Aortic smooth muscle cell (primary cell): ENCODE measurements around the gene RDM1. TPM values are rescaled to one million over a fixed set of nuclear protein-coding genes. Genes with fewer than 3 reads are reported as not detected.

Experiments used
- total RNA-seq: library from RNA; depleted of rRNA; stranded (reverse); fragments of >200 nt; gene quantifications from 2 replicates; pipeline ENCODE4 v1.2.3, GENCODE V29; 2014

RDM1 gene, protein sequence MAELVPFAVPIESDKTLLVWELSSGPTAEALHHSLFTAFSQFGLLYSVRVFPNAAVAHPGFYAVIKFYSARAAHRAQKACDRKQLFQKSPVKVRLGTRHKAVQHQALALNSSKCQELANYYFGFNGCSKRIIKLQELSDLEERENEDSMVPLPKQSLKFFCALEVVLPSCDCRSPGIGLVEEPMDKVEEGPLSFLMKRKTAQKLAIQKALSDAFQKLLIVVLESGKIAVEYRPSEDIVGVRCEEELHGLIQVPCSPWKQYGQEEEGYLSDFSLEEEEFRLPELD
- 0.92 and 0.99 TPM in 2 replicates for total RNA-seq

DNA sequence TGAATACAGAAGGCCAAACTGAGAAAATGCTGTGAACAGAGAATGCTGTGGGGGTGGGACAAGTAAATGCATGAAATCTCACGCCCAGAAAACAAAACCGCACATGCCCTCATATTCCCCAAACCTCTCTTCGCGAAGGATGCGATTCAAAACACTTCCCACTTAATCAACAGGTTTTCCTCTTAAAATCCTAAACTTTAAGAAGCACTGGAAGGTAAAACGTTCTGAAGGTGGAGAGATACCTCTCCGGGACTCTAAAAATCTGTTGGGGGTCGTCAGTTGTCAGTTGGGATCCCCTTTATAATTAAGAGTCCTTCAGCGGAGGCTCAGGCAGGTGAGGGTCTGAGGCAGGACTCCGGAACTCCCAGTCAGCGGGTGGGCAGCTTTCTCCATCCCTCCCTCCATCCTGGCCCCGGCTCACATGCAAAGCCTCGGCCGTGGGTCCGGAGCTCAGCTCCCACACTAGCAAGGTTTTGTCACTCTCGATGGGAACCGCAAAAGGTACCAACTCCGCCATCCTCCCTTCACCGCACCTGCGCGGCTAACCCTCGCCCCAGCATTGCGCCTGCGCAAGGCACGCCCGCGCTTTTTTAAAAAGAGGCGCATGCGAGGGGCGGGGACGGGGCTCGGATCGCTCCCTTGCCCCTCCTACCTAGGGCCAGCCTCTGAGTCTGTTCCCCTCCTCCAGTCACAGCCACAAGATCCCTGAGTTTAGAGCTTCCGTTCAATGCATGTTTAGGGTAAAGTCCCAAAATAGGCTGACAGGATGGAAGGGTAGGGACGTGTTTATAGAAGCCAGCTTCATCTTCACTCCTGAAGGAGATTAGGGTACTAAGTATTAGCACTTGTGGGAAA lies at the start of gene RDM1:
Gene RDM1, minus strand, starts transcription at position 563 of the 855 bp plus-strand sequence. Its CDS starts 46 bp downstream, at position 517.

GRCh38 chr17:35943537-35943936 lies 13.0 kb upstream of the RDM1 start, which contains the start of gene LYZL6:
Gene LYZL6 (minus strand): TSS chr17:35943713. CDS start chr17:35939356, 4,357 bp downstream.

GRCh38 chr17:35879773-35880654 lies 50.6 kb downstream of the RDM1 start, which contains the start of gene CCL5:
Gene CCL5 (minus strand): TSS chr17:35880360.

DNA sequence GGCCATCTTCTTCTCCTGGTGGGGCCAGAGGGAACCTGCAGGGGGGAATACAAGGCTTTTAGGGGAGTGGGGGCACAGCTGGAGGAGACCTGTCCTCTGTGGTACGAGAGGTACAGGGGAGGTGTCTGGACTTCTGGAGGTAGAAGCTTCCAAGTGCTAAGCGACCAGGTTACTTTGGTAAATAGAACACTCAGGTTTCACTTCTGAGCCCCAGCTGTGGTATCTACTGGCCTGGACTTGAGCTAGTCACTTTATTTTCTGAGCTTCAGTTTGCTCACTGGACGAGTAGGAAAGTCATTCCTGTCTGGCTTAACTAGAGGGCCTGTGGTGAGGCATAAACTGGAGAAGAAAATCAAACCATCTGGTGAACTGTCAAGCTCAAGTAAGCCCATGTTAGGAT lies 61.8 kb downstream of the RDM1 start, which contains the start of gene HEATR9:
Gene HEATR9, minus strand, starts transcription at position 155 of the 400 bp plus-strand sequence. Its CDS starts 149 bp downstream, at position 6.

Other genes starting within 250 kb of the RDM1 start
- gene RASL10B, start 199.1 kb downstream of the RDM1 start, total RNA-seq = 0.40 and 1.1 TPM in 2 replicates
- gene GAS2L2, start 177.5 kb downstream of the RDM1 start, total RNA-seq = not detected in 2 replicates
- not detected in 2 replicates for gene C17orf50, start 169.9 kb downstream of the RDM1 start, total RNA-seq
- gene MMP28, start 135.1 kb downstream of the RDM1 start, total RNA-seq = 0.12 and 0.79 TPM in 2 replicates
- 62.5 and 69.9 TPM in 2 replicates for gene TAF15, start 121.3 kb downstream of the RDM1 start, total RNA-seq
- gene HEATR9, start 61.9 kb downstream of the RDM1 start, total RNA-seq = not detected in 2 replicates
- gene CCL5, start 50.4 kb downstream of the RDM1 start, total RNA-seq = 0.13 TPM in 1 of 2 replicates, not detected in the other
- gene LYZL6, start 12.9 kb upstream of the RDM1 start, total RNA-seq = not detected in 2 replicates
- gene CCL16, start 50.7 kb upstream of the RDM1 start, total RNA-seq = not detected in 2 replicates
- gene CCL14, start 56.0 kb upstream of the RDM1 start, total RNA-seq = 0.40 TPM in 1 of 2 replicates, not detected in the other
- not detected in 2 replicates for gene CCL15, start 70.8 kb upstream of the RDM1 start, total RNA-seq
- gene CCL23, start 87.2 kb upstream of the RDM1 start, total RNA-seq = 0.26 TPM in 1 of 2 replicates, not detected in the other
- not detected in 2 replicates for gene CCL18, start 133.5 kb upstream of the RDM1 start, total RNA-seq
- gene CCL3, start 159.4 kb upstream of the RDM1 start, total RNA-seq = 0.12 TPM in 1 of 2 replicates, not detected in the other
- not detected in 2 replicates for gene CCL4, start 173.1 kb upstream of the RDM1 start, total RNA-seq
- 1.1 and 1.7 TPM in 2 replicates for gene TBC1D3B, start 245.9 kb upstream of the RDM1 start, total RNA-seq